ENCODE data around the gene C11orf16. TPM values are rescaled to one million over a fixed set of nuclear protein-coding genes. Genes with fewer than 3 reads are reported as not detected.
"Not testable (repeated sequence)": the region's sequence is repeated elsewhere in the genome, so short reads cannot be mapped to it uniquely, and the experiment has no call there.

Gene C11orf16
- total RNA-seq, 2 experiments from 2014 or later: not detected

DNA sequence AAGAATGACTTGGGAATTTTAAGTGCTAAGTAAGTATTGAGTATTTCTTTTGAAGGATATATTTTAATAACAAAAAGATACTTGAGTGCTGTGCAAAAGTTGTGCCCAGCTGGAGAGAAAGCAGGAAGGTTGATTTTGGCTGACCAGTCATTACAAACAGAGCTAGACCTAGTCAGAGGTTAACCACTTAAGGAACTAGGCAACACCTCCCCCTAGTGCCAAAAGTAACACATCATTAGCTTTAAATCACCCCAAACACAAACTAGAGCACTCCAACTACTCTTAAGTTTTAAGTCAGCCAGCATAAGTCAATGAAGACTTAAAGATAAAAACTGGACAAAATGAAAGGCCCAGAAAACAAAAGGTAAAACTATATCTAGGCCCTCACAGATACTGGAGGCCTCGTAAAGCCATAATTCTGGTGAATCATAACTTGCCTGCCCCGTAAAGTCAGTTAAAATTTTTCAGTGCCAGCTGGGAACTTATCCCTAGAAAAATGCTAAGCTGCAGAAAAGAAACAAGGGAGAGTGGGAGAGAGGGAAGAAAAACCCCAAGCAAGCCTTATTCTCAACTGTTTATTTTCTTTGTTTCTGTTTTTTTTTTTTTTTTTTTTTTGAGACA is 26.9 kb upstream of the C11orf16 start:
- H3K27ac Mint-ChIP-seq: no peak overlapping the region
- CTCF ChIA-PET: interaction anchor here (0.6 to 2.1 kb wide), 14 partner anchors 11 to 868 kb away, joined by 3 to 6 read pairs (median 3); no protein-coding TSS in a partner anchor

DNA sequence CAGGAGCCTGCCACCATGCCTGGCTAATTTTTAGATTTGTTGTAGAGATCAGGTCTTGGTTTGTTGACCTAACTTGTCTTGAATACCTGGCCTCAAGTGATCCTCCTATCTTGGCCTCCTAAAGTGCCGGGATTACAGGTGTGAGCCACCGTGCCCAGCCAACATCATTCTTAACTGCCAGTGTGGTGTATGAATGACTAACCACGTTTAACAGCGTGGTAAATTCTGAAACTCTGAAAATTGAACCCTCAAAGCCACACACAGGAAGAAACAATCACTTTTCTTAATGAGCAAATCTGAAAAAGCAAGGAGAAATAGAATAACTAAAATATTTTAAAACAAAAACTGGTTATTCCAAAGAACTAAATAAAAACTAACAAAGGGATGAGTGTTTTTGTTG is 24.1 kb upstream of the C11orf16 start:
- no peaks in the 10 kb centered on the region for H3K9me3 Mint-ChIP-seq
- POLR2A ChIA-PET: no interaction called here
- CTCF ChIA-PET: interaction anchor here (1.1 kb wide), 1 partner anchor 181 kb away, joined by 3 read pairs; no protein-coding TSS in a partner anchor

More for the DNA sequence above, 26.9 kb upstream of the C11orf16 start:
- Mint-ChIP-seq H3K27me3 (no peaks in the 10 kb centered on the region), H3K9me3 (no peaks in the 10 kb centered on the region), H3K36me3 (ENCODE audit: low read depth) (peaks cover 23% of the 10 kb centered on the region), H3K4me3 (no peak overlapping the region), H3K4me1 (peaks cover 36% of the 10 kb centered on the region)
- DNase-seq: peak; percentile 64
- POLR2A ChIA-PET: interaction anchor here (0.7 kb wide), 2 partner anchors 172 to 313 kb away, joined by 3 to 5 read pairs; no protein-coding TSS in a partner anchor

DNA sequence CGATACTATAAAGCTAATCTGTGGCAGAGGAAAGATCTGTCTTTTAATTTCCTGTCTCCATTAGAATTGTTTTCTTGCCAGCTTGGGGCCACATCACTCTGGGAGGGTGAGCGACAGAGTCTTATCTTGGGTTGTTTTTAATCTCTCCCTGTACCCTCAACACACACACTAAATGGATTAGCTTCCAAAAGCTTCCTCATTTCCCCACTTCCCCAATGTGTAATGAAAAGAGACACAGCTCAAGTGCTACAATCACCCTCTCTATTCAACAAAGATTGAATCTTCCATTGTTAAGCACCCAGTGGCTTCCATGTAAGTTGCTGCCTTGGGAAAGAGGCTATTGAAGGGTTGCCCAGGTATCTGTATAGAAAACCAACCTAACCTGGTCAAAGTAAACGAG is 16.1 kb upstream of the C11orf16 start:
- ChIA-PET POLR2A (no interaction called here), CTCF (interaction anchor here (0.7 to 1.0 kb wide), 3 partner anchors 10 to 223 kb away, joined by 3 read pairs; no protein-coding TSS in a partner anchor)
- H3K27me3 Mint-ChIP-seq: peaks cover 3% of the 10 kb centered on the region
- H3K36me3 Mint-ChIP-seq (ENCODE audit: low read depth): peaks cover 35% of the 10 kb centered on the region
- H3K4me1 Mint-ChIP-seq: peaks cover 5% of the 10 kb centered on the region
- H3K4me3 Mint-ChIP-seq: no peak overlapping the region
- no peaks in the 10 kb centered on the region for H3K9me3 Mint-ChIP-seq
- no peak overlapping the region for H3K27ac Mint-ChIP-seq
- no peak for DNase-seq

More for the DNA sequence above, 24.1 kb upstream of the C11orf16 start:
- Mint-ChIP-seq H3K4me3 (no peak overlapping the region), H3K4me1 (peaks cover 25% of the 10 kb centered on the region), H3K27ac (no peak overlapping the region), H3K27me3 (no peaks in the 10 kb centered on the region), H3K36me3 (ENCODE audit: low read depth) (peaks cover 24% of the 10 kb centered on the region)
- no peak for DNase-seq

DNA sequence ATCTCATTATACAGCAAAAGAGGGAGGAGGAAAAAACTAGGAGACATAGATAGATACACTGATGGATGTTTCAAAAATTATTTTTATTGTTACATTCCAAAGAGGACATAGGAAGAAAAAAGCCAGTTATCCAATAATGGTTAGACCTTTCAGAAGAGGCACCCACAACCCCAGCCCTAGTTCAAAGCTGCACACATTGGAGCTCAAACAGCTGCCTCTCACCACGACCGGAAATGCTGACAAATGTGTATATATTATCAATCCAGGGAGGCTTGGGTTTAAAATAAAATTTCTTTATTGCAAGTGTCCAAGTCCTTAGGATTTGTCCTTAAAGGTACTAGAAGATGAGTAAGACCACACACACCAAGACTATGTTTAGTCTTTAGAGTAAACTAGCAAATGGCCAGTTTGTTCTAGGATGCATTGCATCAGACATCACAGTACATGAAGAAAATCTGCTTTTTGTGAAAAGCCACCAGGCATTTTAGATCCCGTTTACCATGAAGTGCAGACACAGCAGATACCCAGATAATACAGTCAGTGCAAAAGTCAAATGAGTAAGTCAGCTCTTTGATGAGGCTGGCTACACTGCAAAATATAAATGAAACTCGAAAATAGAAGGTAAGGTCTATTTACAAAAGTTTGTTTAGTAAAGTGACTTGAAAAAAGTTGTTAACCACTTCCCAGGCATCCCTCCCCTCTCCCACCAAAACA is 14.6 kb upstream of the C11orf16 start:
- no peak overlapping the region for H3K4me3 Mint-ChIP-seq
- peaks cover 5% of the 10 kb centered on the region for H3K4me1 Mint-ChIP-seq
- DNase-seq: no peak
- no peaks in the 10 kb centered on the region for H3K9me3 Mint-ChIP-seq
- peaks cover 30% of the 10 kb centered on the region for H3K36me3 Mint-ChIP-seq (ENCODE audit: low read depth)
- ChIA-PET POLR2A (no interaction called here), CTCF (no interaction called here)
- H3K27ac Mint-ChIP-seq: no peak overlapping the region
- peaks cover 9% of the 10 kb centered on the region for H3K27me3 Mint-ChIP-seq

DNA sequence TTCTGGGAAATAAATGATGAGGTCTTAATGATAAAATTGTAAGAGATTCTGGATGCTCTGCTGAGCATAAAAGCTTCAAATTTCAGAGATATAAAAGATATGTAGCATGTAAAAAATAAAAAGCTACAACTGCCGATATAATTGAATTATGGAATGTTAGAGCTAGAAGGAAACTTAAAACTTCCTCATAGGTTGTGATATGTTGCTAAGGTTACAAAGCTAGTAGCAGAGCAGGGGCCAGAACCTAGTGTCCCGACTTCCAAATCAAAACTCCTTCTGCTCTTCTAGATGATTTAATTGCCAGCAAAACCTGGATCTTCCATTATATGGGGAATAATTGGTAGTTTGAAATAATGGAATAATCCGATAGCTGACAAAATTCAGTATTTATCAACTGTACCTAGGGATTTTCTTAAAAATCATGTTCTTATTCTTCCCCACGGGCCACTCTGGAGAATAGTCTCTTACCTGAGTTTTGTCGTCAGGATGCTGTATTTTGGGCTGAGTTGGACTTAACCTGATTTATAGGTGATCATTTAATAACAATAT is 9.8 kb upstream of the C11orf16 start, which contains the start of gene ASCL3:
ASCL3 (minus strand) TSS at position 499 of the 549 bp plus-strand sequence. CDS start 4,855 bp downstream, outside the sequence.
- Mint-ChIP-seq H3K9me3 (no peaks in the 10 kb centered on the region), H3K4me1 (peaks cover 5% of the 10 kb centered on the region), H3K4me3 (no peak within 1 kb of the TSS), H3K27ac (no peak within 1 kb of the TSS), H3K27me3 (peaks cover 21% of the 10 kb centered on the region), H3K36me3 (ENCODE audit: low read depth) (peaks cover 7% of the 10 kb centered on the region)
- no peak for DNase-seq
- ChIA-PET CTCF (no interaction called here), POLR2A (interaction anchor here (0.6 kb wide), 1 partner anchor 263 kb away, joined by 3 read pairs; no protein-coding TSS in a partner anchor)

DNA sequence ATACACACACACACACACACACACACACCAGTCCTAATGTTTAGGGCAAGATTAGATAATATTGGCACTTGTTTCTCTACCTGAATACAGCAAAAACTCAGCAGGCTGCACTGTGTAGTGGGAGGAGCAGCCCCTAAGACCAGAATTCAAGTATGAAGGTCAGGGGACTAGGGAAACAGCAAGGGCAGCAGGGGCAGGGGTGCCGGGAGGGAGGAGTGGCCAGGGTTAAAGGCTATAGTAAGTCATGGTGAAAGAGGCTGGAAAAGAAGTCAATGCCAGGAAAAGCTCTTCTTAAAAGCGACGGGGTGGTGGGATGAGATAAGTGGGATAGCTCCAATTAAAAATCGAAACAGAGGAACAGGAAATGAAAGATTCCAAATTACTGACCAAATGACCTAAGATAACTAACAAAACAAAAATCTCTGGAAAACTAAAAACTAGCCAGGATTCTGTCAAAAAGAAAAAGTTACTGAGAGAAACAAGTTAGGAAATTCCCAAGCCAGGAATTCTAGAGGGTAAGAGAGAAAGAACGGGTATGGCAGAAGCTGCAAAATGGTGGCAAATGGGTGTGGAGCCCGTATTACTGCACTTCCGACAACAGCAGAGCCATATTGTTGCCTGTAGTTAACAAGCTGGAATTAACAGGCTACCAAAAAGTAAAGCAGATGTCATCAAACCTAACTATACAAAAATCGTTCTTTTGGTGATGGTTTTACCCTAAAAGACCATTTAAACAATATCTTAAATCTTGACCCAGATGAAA is 8.8 kb upstream of the C11orf16 start:
- Mint-ChIP-seq H3K9me3 (no peaks in the 10 kb centered on the region), H3K4me1 (no peaks in the 10 kb centered on the region), H3K27me3 (peaks cover 21% of the 10 kb centered on the region), H3K27ac (no peak overlapping the region), H3K36me3 (ENCODE audit: low read depth) (no peaks in the 10 kb centered on the region), H3K4me3 (no peak overlapping the region)
- ChIA-PET CTCF (no interaction called here), POLR2A (no interaction called here)
- DNase-seq: no peak

DNA sequence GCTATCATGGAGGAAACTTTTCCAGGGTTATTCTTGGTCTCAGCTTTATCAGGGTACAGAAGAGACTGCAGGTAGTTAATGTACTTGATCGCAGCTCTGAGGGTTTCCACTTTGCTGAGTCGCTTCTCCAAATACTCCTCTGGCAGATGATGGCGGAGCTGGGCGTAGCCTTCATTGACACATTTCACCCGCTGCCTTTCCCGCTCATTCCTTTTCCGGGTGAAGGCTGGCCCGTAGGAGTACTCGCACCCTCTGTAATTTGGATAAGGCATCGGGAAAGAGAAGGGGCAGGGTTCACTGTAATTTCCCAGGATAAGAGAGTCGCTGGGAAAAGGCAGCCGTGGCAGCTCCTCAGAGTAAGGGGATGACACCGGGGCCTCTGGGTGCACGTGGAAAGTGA is 4.9 kb upstream of the C11orf16 start:
- H3K4me1 Mint-ChIP-seq: peaks cover 4% of the 10 kb centered on the region
- peaks cover 13% of the 10 kb centered on the region for H3K27me3 Mint-ChIP-seq
- DNase-seq: no peak
- no peaks in the 10 kb centered on the region for H3K9me3 Mint-ChIP-seq
- ChIA-PET POLR2A (no interaction called here), CTCF (interaction anchor here (1.9 kb wide), 1 partner anchor 13 kb away, joined by 4 read pairs; no protein-coding TSS in a partner anchor)
- H3K36me3 Mint-ChIP-seq (ENCODE audit: low read depth): no peaks in the 10 kb centered on the region
- no peak overlapping the region for H3K27ac Mint-ChIP-seq
- H3K4me3 Mint-ChIP-seq: no peak overlapping the region

DNA sequence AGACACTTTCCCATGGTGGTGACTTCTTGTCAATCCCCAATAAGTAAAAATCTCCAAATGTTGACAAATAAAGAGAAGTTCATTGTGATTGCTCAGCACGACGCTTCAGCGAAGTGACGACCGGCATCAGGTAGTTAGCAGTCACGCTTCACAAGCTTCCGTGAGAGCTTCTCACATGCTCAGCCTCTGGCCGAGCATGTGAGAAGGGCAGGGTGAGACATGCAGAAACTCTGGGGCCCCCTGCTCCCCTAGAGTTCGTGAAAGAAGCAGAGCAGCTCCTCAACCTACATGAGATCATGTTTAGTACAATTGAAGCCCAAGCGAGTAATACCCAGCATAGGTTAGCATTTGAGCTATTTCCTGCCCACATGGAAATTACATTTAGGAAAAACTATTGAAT is 4.4 kb upstream of the C11orf16 start:
- DNase-seq: no peak
- Mint-ChIP-seq H3K36me3 (ENCODE audit: low read depth) (no peaks in the 10 kb centered on the region), H3K4me1 (peaks cover 4% of the 10 kb centered on the region), H3K27ac (no peak overlapping the region), H3K27me3 (peaks cover 11% of the 10 kb centered on the region), H3K9me3 (no peaks in the 10 kb centered on the region), H3K4me3 (no peak overlapping the region)
- ChIA-PET CTCF (interaction anchor here (0.8 to 1.9 kb wide), 2 partner anchors 13 to 15 kb away, joined by 4 read pairs; no protein-coding TSS in a partner anchor), POLR2A (no interaction called here)

DNA sequence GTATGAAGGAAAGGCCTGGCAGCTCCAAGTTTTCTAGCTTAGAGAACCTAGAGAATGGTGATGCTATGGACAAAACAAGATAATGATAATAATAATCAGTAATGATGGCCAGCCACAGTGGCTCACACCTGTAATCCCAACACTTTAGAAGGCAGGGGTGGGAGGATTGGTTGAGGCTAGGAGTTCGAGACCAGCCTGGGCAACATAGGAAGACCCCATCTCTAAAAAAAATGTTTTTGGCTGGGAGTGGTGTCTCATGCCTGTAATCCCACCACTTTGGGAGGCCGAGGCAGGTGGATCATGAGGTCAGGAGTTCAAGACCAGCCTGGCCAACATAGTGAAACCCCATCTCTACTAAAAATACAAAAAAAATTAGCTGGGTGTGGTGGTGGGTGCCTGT is 3.0 kb upstream of the C11orf16 start:
- DNase-seq; H3K27ac Mint-ChIP-seq; POLR2A ChIA-PET; H3K4me1 Mint-ChIP-seq; H3K36me3 Mint-ChIP-seq (ENCODE audit: low read depth); H3K27me3 Mint-ChIP-seq; H3K4me3 Mint-ChIP-seq; H3K9me3 Mint-ChIP-seq: not testable (repeated sequence)
- CTCF ChIA-PET: interaction anchor here (0.8 to 1.3 kb wide), 2 partner anchors 10 to 24 kb away, joined by 3 to 4 read pairs; no protein-coding TSS in a partner anchor

DNA sequence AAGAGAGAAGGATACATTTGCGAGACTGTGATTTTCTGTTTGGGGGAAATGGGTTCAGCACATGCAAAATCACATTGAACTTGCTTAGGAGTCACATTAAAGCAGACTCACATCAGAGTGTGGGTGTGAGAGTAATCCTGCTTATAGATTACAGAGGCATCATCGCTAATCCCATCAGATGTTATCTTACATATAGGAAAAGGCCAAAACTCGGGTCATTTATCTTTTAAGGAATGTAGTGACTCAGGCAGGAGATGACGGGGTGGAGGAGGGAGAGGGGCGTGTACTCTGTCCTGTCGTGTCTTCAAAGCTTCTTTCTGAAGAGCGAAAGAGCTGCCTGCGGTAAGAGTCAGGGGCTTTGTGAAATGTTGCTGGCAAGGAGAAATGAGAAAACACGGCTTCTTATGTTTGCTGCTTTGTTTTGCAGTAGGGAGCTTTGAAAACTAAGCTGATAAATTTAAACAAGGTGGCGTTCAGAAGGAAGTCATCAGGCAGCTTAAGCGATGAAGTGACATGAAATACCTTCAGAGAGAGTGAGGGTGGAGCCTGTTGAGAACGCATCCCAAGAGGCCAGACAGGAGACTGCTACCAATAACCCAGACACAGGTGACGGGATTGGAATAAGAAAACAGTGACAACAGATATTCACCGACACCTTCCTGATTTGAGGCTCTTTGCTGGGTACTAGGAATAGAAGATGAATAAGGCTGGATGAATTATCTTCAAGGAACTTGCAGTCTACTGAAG is 2.2 kb upstream of the C11orf16 start:
- H3K27ac Mint-ChIP-seq: no peak overlapping the region
- POLR2A ChIA-PET: no interaction called here

DNA sequence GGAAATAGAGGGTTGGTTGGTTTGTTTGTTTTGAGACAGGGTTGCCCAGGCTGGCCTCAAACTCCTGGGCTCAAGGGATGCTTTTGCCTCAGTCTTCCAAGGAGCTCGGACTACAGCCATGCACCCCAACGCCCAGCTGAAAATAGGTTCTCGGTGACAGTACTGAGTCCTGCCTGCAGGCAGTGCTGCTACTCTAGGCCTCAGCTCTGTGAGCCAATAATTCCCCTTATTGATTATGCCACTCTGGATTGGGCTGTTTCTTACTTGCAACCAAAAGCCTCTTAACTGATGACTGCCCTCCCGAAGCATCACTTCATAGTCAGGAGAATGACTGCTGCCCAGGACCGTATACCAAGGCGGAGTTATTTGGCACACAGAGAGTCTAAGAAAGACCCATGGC is 1.2 kb upstream of the C11orf16 start:
- Mint-ChIP-seq H3K27ac (no peak overlapping the region), H3K9me3 (no peaks in the 10 kb centered on the region), H3K4me3 (no peak overlapping the region), H3K4me1 (peaks cover 4% of the 10 kb centered on the region), H3K36me3 (ENCODE audit: low read depth) (no peaks in the 10 kb centered on the region), H3K27me3 (no peaks in the 10 kb centered on the region)
- DNase-seq: no peak
- ChIA-PET POLR2A (no interaction called here), CTCF (interaction anchor here (1.0 kb wide), 1 partner anchor 12 kb away, joined by 3 read pairs; no protein-coding TSS in a partner anchor)

More for the DNA sequence above, 2.2 kb upstream of the C11orf16 start:
- Mint-ChIP-seq H3K36me3 (ENCODE audit: low read depth) (no peaks in the 10 kb centered on the region), H3K4me1 (peaks cover 4% of the 10 kb centered on the region), H3K4me3 (peak overlapping the region; percentile 12), H3K27me3 (no peaks in the 10 kb centered on the region), H3K9me3 (no peaks in the 10 kb centered on the region)
- CTCF ChIA-PET: interaction anchor here (0.8 to 1.3 kb wide), 2 partner anchors 9 to 25 kb away, joined by 3 to 4 read pairs; no protein-coding TSS in a partner anchor
- DNase-seq: no peak

All from activated CD4-positive, alpha-beta T cell treated with anti-CD3 and anti-CD28 coated beads, Interleukin-2, amount 10 ng/mL, durations not matched to agents 7 days and 5 days (primary cell).